ENCODE data around the gene OSBPL2. TPM values are rescaled to one million over a fixed set of nuclear protein-coding genes. Genes with fewer than 3 reads are reported as not detected.

OSBPL2 gene
- total RNA-seq, 2 experiments from 2014 or later, result 17.2 to 40.0 TPM

DNA sequence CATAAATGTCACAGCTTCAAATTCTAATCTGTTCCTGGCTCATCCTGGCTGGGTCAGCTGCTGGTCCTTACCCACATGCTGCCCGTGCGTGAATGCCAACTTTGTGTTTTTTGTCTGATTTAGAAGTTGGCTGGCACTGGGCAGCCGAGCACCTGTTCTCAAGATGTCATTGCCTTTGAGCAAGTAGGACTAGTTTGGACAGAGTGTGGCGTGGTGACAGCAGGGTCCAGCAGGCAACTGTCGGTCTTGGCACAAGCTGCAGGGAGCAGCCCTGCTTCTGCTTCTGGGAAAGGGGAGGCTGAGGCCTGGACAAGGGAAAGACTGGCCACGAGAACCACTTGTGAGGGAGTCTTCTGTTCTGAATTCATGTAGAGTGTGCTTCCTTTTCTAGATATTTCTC, 38.1 kb downstream of the OSBPL2 start:
- H3K9me3 ChIP-seq (ENCODE audit: low read length), result no peaks in the 10 kb centered on the region
- no peak overlapping the region for H3K4me2 ChIP-seq (ENCODE audit: low read length)
- H3K27ac ChIP-seq (ENCODE audit: low read depth, low read length, poor library complexity, severe bottlenecking), result no peak overlapping the region
- TF ChIP-seq EZH2phosphoT487 (IDR thresholded peaks at IDR 0.05; ENCODE audit: borderline replicate concordance, low read depth, low read length) (no peak), CTCF (conservative IDR thresholded peaks at IDR 0.05; ENCODE audit: low read length) (no peak)
- BruUV-seq (replicated peaks), result no TSS peak
- no peaks in the 10 kb centered on the region for H3K9me2 ChIP-seq (ENCODE audit: insufficient read depth, low read length)
- POLR2A ChIA-PET, result no interaction called here
- CTCF ChIA-PET (ENCODE audit: unreplicated experiment), result no interaction called here
- intact Hi-C loops (cut with micrococcal nuclease; ENCODE audit: unreplicated experiment), result no loop called here
- H3K4me1 ChIP-seq (ENCODE audit: insufficient read depth, low read length, poor library complexity, severe bottlenecking), result no peaks in the 10 kb centered on the region
- H3K79me2 ChIP-seq (ENCODE audit: insufficient read depth, low read depth, low read length), result no peaks in the 10 kb centered on the region
- no peak overlapping the region for H2AFZ ChIP-seq (ENCODE audit: low read length)
- H3K36me3 ChIP-seq (ENCODE audit: insufficient read depth, low read length), result peaks cover 30% of the 10 kb centered on the region
- no peaks in the 10 kb centered on the region for H4K20me1 ChIP-seq (ENCODE audit: insufficient read depth, low read length)
- H3K4me3 ChIP-seq (ENCODE audit: low read depth, low read length, poor library complexity, severe bottlenecking), result no peak overlapping the region
- DNase-seq (ENCODE audit: low spot score), result no peak

GRCh38 chr20:62277253-62277652, 38.9 kb downstream of the OSBPL2 start:
- intact Hi-C loops (cut with micrococcal nuclease; ENCODE audit: unreplicated experiment), result no loop called here
- no peak overlapping the region for H3K4me2 ChIP-seq (ENCODE audit: low read length)
- CTCF ChIA-PET (ENCODE audit: unreplicated experiment), result no interaction called here
- H3K9me2 ChIP-seq (ENCODE audit: insufficient read depth, low read length), result no peaks in the 10 kb centered on the region
- H3K79me2 ChIP-seq (ENCODE audit: insufficient read depth, low read depth, low read length), result no peaks in the 10 kb centered on the region
- TF ChIP-seq EZH2phosphoT487 (IDR thresholded peaks at IDR 0.05; ENCODE audit: borderline replicate concordance, low read depth, low read length) (no peak), CTCF (conservative IDR thresholded peaks at IDR 0.05; ENCODE audit: low read length) (no peak)
- POLR2A ChIA-PET, result no interaction called here
- no peak overlapping the region for H3K4me3 ChIP-seq (ENCODE audit: low read depth, low read length, poor library complexity, severe bottlenecking)
- DNase-seq (ENCODE audit: low spot score), result no peak
- peaks cover 34% of the 10 kb centered on the region for H3K36me3 ChIP-seq (ENCODE audit: insufficient read depth, low read length)
- H3K27ac ChIP-seq (ENCODE audit: low read depth, low read length, poor library complexity, severe bottlenecking), result no peak overlapping the region
- no peaks in the 10 kb centered on the region for H4K20me1 ChIP-seq (ENCODE audit: insufficient read depth, low read length)
- BruUV-seq (replicated peaks), result no TSS peak
- no peaks in the 10 kb centered on the region for H3K4me1 ChIP-seq (ENCODE audit: insufficient read depth, low read length, poor library complexity, severe bottlenecking)
- no peaks in the 10 kb centered on the region for H3K9me3 ChIP-seq (ENCODE audit: low read length)
- H2AFZ ChIP-seq (ENCODE audit: low read length), result no peak overlapping the region

- no peak for DNase-seq (ENCODE audit: low spot score)
- H4K20me1 ChIP-seq (ENCODE audit: insufficient read depth, low read length), result no peaks in the 10 kb centered on the region
- intact Hi-C loops (cut with micrococcal nuclease; ENCODE audit: unreplicated experiment), result no loop called here
- no peak overlapping the region for H3K4me3 ChIP-seq (ENCODE audit: low read depth, low read length, poor library complexity, severe bottlenecking)
- no peaks in the 10 kb centered on the region for H3K4me1 ChIP-seq (ENCODE audit: insufficient read depth, low read length, poor library complexity, severe bottlenecking)
- POLR2A ChIA-PET, result no interaction called here
- BruUV-seq (replicated peaks), result no TSS peak
- CTCF ChIA-PET (ENCODE audit: unreplicated experiment), result no interaction called here
- no peaks in the 10 kb centered on the region for H3K9me3 ChIP-seq (ENCODE audit: low read length)
- no peaks in the 10 kb centered on the region for H3K9me2 ChIP-seq (ENCODE audit: insufficient read depth, low read length)
- no peak overlapping the region for H3K27ac ChIP-seq (ENCODE audit: low read depth, low read length, poor library complexity, severe bottlenecking)
- peaks cover 34% of the 10 kb centered on the region for H3K36me3 ChIP-seq (ENCODE audit: insufficient read depth, low read length)
- H2AFZ ChIP-seq (ENCODE audit: low read length), result no peak overlapping the region
- H3K79me2 ChIP-seq (ENCODE audit: insufficient read depth, low read depth, low read length), result no peaks in the 10 kb centered on the region
- no peak for TF ChIP-seq EZH2phosphoT487 (IDR thresholded peaks at IDR 0.05; ENCODE audit: borderline replicate concordance, low read depth, low read length)
- no peak for TF ChIP-seq CTCF (conservative IDR thresholded peaks at IDR 0.05; ENCODE audit: low read length)
- H3K4me2 ChIP-seq (ENCODE audit: low read length), result no peak overlapping the region
Measured at GRCh38 chr20:62280303-62280702, 42.0 kb downstream of the OSBPL2 start.

Measured in OCI-LY7 (cell line).